SU-DHL-6 (cell line): ENCODE results near the gene TIMM17B.
"Not testable (repeated sequence)": the region's sequence is repeated elsewhere in the genome, so short reads cannot be mapped to it uniquely, and the experiment has no call there.

Experiments
- H2AFZ ChIP-seq: fragments of 200-600 bp; sonication (generic); 2 replicates; pipeline ENCODE4 v1.6.1; 2014; ENCODE audit warnings: low read depth, mild to moderate bottlenecking, moderate library complexity, mixed read lengths, antibody characterized with exemption, low read length; ENCODE audit not compliant: severe bottlenecking
- H3F3A ChIP-seq: fragments of 200-600 bp; shearing (Covaris generic); 2 replicates; pipeline ENCODE4 v1.6.0; 2016; ENCODE audit warnings: antibody characterized with exemption, mild to moderate bottlenecking; ENCODE audit not compliant: insufficient read depth
- H3K27ac ChIP-seq: fragments of 200-600 bp; sonication (generic); 2 replicates; pipeline ENCODE4 v1.5.1; 2016; ENCODE audit warnings: low read depth, mild to moderate bottlenecking, low read length, moderate library complexity, mixed read lengths
- H3K27me3 ChIP-seq: fragments of 200-600 bp; sonication (generic), shearing (Covaris generic); 2 replicates; pipeline ENCODE4 v1.6.0; 2014; ENCODE audit warnings: mild to moderate bottlenecking, low read length
- H3K36me3 ChIP-seq: fragments of 200-600 bp; sonication (generic); 2 replicates; pipeline ENCODE4 v1.6.1; 2014; ENCODE audit warnings: mild to moderate bottlenecking, low read length, mixed read lengths
- H3K4me2 ChIP-seq: fragments of 300-600, 200-600 bp; shearing (Covaris generic), sonication (generic); 2 replicates; pipeline ENCODE4 v1.6.0; 2014; ENCODE audit warnings: low read length, low read depth, mild to moderate bottlenecking; ENCODE audit not compliant: poor library complexity, severe bottlenecking
- H3K4me3 ChIP-seq: fragments of 200-600 bp; sonication (generic); 2 replicates; pipeline ENCODE4 v1.5.1; 2014; ENCODE audit warnings: antibody characterized with exemption, low read length, mild to moderate bottlenecking, mixed read lengths; ENCODE audit not compliant: insufficient read depth, poor library complexity, severe bottlenecking
- H3K79me2 ChIP-seq: fragments of 200-600 bp; sonication (generic); 2 replicates; pipeline ENCODE4 v1.6.1; 2014; ENCODE audit warnings: mild to moderate bottlenecking, low read length, moderate library complexity; ENCODE audit not compliant: insufficient read depth
- H3K9ac ChIP-seq: fragments of 200-600 bp; sonication (generic); 2 replicates; pipeline ENCODE4 v1.7.0; 2014; ENCODE audit warnings: mild to moderate bottlenecking, low read length
- H3K9me2 ChIP-seq: fragments of 200-600 bp; sonication (generic); replicated peaks from 2 replicates; pipeline ENCODE4 v1.6.1; 2014; ENCODE audit warnings: low read length; ENCODE audit not compliant: insufficient read depth
- H3K9me3 ChIP-seq: fragments of 200-600 bp; sonication (generic); 2 replicates; pipeline ENCODE4 v1.6.1; 2014; ENCODE audit warnings: low read length, mixed read lengths; ENCODE audit not compliant: insufficient read depth
- H4K20me1 ChIP-seq: fragments of 200-600 bp; sonication (generic); 2 replicates; pipeline ENCODE4 v1.6.1; 2014; ENCODE audit warnings: low read depth, mild to moderate bottlenecking, antibody characterized with exemption, low read length, moderate library complexity, mixed read lengths
- CTCF ChIP-seq: fragments of 200-600 bp; sonication (generic); IDR thresholded peaks from one replicate; pipeline ENCODE4 v1.5.1; 2017; ENCODE audit warnings: antibody characterized with exemption, mild to moderate bottlenecking, low read length, moderate library complexity; ENCODE audit not compliant: insufficient read depth, poor library complexity, severe bottlenecking
- EZH2phosphoT487 ChIP-seq: fragments of 200-600 bp; sonication (generic), shearing (Covaris generic); conservative IDR thresholded peaks from 2 replicates; pipeline ENCODE4 v1.6.1; 2018; ENCODE audit warnings: mild to moderate bottlenecking, antibody characterized with exemption, low read length, moderate library complexity, mixed read lengths

The TIMM17B gene

GRCh38 chrX:48864210-48864609 is 33.4 kb downstream of the TIMM17B start:
- Histone ChIP-seq H3K9me3 (no peaks in the 10 kb centered on the region), H3K79me2 (no peaks in the 10 kb centered on the region), H3K27ac (no peak overlapping the region), H3F3A (no peaks in the 10 kb centered on the region), H3K27me3 (no peaks in the 10 kb centered on the region), H4K20me1 (no peaks in the 10 kb centered on the region), H3K36me3 (no peaks in the 10 kb centered on the region), H3K9me2 (no peaks in the 10 kb centered on the region), H2AFZ (no peak overlapping the region), H3K9ac (no peak overlapping the region), H3K4me2 (no peak overlapping the region), H3K4me3 (no peak overlapping the region)
- TF ChIP-seq EZH2phosphoT487, result no peak
- no peak for TF ChIP-seq CTCF

- H3K9me2 ChIP-seq, result no peaks in the 10 kb centered on the region
- no peaks in the 10 kb centered on the region for H3K36me3 ChIP-seq
- no peak overlapping the region for H3K27ac ChIP-seq
- no peaks in the 10 kb centered on the region for H3K27me3 ChIP-seq
- H3K9ac ChIP-seq, result no peak overlapping the region
- no peak overlapping the region for H3K4me3 ChIP-seq
- no peaks in the 10 kb centered on the region for H4K20me1 ChIP-seq
- no peaks in the 10 kb centered on the region for H3K79me2 ChIP-seq
- TF ChIP-seq CTCF (no peak), EZH2phosphoT487 (no peak)
- H2AFZ ChIP-seq, result no peak overlapping the region
- no peak overlapping the region for H3K4me2 ChIP-seq
- no peaks in the 10 kb centered on the region for H3K9me3 ChIP-seq
- H3F3A ChIP-seq, result no peaks in the 10 kb centered on the region
Measured at GRCh38 chrX:48854898-48855297, 42.7 kb downstream of the TIMM17B start.

- not testable (repeated sequence) for H3K4me2 ChIP-seq, H4K20me1 ChIP-seq, H3K27me3 ChIP-seq, H3K9me2 ChIP-seq, H3K36me3 ChIP-seq, H3K79me2 ChIP-seq, H3K9me3 ChIP-seq, H2AFZ ChIP-seq, H3K27ac ChIP-seq, H3K9ac ChIP-seq, H3K4me3 ChIP-seq, H3F3A ChIP-seq
Measured at GRCh38 chrX:48854121-48854804, 43.3 kb downstream of the TIMM17B start.

GRCh38 chrX:48853494-48853893 is 44.1 kb downstream of the TIMM17B start:
- H3K4me2 ChIP-seq, H4K20me1 ChIP-seq, H3F3A ChIP-seq, H3K36me3 ChIP-seq, H3K27me3 ChIP-seq, H3K9me3 ChIP-seq, H3K9ac ChIP-seq, H3K4me3 ChIP-seq, H3K9me2 ChIP-seq, H3K27ac ChIP-seq, H2AFZ ChIP-seq, H3K79me2 ChIP-seq: not testable (repeated sequence)
